DMS 273 (cell line): ENCODE measurements around the gene FUT7.
"Not testable (repeated sequence)": the region's sequence is repeated elsewhere in the genome, so short reads cannot be mapped to it uniquely, and the experiment has no call there.

Experiments used
- DNase-seq: peaks from one replicate; lab custom pipeline; 2025; ENCODE audit not compliant: unreplicated experiment; lab: John Stamatoyannopoulos, UW

The FUT7 gene

DNA sequence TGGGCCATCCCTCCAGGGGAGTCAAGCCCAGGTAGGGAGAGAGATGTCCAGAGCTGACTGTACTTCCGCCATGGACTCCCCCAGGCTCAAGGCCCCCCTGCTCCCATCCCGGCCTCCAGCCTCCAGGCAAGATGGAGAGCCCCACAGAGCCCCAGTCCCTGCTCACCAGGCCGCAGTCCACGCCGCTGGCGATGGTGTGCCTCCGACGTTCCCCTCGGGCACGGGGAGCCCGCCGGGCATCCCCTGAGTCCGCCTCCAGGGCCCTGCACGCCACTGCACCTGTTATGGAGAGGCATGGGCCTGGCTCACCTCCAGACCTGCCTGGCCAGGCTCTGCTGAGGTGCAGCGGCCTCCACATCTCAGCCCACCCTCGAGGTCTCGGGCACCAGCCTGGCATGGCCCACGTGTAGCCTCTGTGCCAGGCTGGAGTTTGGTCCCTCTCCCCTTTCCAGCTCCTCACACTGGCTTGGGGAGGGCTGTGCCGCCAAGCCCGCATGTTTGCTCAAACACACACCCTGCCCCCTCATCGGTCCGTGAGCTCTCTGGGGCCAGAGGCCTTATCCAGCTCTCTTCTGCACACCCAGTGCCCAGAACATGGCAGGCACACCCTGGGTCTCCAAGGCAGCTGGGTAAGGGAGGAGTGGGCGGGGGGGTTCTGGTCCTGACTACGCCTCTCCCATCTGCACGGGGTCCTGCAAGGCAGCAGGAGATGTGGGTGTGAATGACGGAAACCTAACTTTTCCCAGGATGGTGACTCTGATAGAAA lies 34.4 kb upstream of the FUT7 start:
- no peak for DNase-seq

DNA sequence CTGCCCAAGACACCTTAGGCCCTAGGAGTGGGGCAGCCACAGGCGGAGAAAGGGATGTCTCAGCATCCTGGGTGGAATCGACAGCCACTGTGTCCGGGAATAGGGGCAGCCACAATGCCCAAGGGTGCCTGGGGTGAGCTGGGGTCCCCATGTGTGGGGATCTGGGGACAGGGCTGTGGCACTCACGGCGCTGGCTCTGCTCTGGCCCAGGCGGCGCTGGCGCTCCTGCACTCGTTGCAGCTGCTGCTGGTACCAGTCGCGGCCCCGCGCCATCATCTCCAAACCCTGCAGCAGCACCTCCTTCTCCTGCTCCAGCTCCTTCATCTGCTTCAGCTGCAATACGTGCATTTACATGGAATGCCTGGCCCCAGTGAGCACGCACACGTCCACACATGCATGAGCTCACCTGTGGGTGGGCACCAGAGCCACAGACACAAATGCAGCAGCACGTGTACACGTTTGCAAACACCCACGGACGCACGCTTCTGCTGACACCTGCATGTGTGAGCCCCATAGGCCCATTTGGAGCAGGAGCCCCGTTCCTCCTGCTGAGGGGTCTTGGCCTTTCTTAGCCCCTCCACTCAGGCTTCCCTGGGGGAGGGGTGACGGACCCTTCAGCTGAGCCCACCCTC lies 33.6 kb upstream of the FUT7 start:
- no peak for DNase-seq

DNA sequence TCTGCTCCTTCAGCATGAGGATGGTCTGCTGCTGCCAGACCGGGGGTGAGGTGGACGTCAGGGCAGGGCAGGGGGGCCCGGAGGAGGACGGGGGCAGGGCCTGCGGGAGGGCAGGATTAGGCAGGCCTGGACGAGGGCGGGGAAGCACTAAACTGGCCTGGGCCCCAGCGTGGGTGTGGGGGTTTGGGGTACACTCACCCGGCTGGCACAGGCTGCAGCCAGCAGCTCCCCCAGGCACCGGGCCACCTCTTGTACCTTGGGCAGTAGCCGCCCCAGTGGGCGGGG lies 32.9 kb upstream of the FUT7 start:
- DNase-seq = no peak

DNA sequence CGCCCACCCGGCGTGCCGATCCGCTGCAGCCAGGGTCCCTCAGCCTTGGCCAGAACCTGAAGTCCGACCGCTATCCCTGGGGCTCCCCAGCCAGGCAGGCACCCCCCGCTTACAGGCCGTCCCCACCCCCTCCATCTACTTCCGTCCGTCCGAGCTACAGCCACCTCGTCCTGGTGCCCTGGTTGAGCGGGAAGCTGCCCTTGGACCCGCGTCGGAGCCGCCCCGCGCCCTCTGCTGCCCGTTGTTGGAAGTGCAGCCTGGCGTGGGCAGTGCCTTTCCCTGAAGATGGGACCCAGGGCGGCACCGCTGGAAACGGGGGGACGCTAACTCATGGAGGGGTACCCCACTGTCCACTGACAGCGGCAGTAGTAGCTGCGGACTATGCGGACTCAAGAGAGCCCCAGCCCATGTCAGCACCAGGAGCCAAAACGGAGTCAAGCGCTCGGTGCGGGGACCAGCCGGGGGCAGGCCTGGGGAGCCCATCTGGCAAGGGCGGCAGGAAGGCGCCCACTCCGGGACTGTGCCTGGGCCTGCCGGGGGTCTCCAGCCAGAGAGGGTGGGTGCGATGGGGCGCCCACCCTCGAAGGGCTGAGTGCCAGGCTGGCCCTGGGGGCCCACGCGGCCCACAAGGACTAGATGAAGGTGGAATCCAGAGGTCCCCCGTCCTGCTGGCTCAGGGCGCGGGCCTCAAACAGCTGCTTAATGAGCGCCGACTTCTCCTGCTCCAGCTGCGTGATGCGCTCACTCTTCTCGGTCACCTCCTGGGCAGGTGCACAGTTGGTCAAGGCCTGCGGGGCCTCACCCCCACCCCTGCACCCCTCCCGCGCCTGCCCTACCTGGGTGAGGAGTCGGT lies 32.4 kb upstream of the FUT7 start:
- peak; percentile 73 for DNase-seq

DNA sequence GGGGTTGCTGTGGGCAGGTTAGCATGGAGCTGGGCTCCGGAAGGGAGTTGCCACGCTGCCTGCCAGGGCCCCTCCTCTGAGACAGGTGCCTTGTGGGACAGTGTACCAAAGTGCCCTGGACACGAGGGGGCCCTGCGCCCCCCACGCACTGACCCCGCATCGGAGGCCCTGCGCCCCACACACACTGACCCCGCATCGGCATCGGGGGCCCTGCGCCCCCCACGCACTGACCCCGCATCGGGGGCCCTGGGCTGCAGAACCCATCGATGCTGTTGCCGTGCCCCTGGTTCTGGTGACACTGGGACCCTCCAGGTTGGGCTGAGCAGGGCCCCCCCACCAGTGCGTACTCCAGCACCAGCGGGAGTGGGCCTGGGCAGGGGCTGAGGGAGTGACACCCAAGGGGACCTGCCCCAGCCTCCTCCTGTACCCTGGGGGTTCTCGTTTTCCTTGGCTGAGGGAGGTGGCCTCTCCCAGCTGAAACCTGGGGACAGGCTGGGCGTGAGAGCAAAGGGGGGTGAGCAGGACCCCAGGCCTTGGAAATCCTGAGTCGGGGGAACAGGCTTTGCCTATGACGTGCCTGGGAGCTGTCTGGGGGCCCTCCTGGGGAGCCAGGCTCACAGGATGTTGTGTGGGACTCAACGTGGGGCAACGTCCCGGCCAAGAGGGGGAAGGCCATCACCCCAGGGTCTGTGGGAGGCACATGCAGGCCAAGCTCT lies 31.6 kb upstream of the FUT7 start:
- no peak for DNase-seq

DNA sequence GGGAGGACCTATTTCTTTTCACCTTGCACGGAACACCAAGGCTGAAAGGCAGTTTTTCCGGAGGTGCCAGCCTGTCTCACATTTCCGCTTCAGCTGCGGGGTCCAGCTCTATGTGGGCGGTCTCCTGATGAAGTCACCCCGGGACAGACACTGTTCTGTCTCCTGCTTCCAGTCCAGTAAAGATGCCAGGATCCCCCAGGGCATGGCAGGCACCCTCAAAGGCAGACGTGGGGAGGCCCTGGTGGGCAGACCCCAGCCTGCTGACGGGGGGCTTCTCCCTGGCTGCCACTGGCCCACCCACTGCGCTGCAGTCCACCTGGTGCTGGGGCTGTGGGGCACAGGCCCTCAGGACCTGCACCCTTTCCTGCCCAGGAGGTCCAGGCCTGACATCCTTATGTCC lies 30.9 kb upstream of the FUT7 start:
- not testable (repeated sequence) for DNase-seq

DNA sequence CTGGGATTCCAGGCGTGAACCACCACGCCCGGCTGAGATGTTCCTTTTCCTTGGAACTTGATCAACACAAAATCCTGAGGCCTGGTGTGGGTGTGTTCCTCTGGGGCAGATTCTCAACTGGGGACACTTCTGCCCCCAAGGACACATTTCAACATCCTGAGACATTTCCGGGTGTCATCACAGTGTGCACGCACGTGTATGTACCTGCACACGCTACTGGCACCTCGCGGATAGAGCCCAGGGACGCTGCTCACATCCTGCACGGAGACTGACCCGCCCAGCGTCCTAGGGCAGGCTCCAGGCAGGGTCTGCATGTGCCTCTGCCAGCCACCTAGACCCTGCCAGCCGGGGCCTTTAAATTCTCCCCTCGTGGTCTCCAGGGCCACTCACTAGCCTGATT lies 30.5 kb upstream of the FUT7 start:
- DNase-seq = no peak

DNA sequence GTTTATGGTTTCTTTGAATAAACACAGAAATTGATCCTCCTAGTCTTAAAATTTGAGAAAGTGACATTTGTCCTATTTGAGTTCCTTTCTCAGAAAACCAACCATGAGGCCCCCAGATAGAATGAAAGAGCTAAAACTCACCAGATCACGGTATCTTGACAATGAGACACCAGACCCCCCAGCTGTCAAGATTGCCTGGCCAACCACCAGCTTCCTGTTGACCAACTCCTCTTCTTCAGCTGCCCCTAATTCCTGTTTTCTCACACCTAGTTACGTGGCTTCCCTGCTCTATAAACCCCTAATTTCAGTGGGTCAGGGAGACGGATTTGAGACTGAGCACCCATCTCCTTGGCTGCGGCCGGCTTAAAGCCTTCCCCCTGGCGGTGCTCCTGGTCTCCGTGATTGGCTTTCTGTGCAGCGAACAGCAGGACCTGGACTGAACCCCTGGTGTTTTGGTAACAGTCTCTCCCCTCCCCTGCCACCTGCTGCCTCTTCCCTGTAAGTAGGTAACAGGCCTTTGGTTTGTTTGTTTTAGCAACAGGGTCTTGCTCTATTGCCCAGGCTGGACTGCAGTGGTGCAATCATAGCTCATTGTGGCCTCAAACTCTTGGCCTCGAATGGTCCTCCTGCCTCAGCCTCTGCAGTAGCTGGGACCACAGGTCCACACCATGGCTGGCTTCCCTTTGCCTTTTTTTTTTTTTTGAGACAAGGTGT lies 26.8 kb upstream of the FUT7 start:
- DNase-seq = peak; percentile 70

DNA sequence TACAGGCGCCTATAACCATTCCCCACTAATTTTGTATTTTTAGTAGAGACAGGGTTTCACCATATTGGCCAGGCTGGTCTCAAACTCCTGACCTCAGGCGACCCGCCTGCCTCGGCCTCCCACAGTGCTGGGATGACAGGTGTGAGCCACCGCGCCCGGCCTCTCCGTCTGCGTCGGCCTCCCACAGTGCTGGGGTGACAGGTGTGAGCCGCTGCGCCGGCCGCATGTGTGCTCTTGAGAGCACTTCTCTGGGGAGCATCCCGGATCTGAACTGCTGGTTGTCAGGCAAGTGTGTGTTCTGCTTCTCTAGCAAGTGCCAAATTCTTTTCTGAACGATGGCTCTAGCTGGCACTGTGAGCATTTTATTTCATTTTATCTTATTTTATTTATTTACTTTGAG lies 25.7 kb upstream of the FUT7 start:
- peak; percentile 73 for DNase-seq

DNA sequence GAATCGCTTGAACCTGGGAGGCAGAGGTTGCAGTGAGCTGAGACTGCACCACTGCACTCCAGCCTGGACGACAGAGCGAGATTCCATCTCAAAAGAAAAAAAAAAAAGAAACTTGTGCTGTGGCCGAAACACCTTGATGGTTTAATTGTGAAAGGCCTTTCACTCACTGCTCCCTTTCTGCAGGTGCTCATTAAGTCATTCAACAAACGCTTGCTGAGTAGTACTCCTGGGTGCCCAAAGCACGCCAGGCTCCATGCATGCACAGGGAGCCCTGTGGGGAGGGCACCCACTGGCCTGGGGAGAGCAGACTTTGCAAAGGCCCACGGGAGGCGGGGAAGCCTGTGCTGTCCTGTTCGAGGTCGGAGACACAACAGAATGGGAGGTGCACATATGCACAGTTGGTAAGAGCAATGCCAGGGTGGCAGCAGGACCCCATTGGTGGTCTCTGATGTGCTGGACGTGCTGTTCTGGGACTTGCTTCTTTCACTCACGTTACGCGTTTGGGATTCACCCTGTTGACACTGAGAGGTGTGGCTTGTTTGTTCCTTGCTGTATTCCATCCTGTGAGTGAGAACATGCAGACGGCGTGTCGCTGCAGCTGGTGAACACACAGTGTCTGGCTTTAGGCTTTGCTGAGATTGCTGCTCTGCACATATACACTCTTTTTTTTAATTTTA lies 25.0 kb upstream of the FUT7 start:
- no peak for DNase-seq

DNA sequence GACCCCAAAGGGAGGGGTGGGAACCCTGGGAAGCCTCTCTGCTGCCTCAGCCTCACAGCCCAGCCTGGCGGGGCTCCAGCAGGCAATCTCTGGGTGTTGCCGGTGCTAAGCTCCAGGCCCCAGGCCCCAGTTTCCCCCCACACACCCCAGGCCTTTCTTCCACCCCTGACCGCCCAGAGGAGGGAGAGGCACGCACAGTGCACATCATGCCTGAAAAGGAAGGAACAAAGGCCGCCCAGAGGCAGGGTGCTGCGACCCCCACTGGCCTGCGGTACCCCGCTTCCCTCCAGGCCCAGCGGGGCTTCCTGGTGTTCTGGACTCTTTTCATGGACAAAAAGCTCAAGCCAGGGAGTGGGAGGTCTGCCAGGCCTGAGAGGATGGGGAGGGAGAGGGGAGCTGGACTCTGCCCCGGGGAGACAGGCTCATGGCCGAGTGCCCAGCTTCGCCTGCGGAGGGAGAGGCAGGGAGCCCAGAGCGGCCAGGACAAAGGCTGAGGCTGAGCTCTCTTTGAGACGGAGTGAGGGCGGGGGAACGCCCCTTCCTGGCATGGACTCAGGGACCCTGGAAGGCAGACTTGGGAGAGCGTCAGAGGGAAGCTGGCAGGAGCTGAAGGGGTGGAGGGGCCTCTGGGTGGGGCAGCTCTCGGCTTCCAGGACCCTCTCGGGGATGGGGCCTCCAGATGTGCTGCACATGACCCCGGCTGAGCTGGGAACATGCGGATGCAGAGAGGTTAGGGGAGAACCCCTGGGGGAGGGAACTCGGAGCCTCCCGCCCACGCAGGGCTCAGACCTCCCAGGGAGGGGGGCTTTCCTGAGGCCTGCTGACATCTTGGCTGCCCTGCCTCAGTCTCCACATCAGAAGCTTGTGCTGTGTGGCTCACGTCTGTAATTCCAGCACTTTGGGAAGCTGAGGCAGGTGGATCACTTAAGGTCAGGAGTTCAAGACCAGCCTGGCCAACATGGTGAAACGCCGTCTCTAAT lies 23.8 kb upstream of the FUT7 start:
- DNase-seq = peak; percentile 74

DNA sequence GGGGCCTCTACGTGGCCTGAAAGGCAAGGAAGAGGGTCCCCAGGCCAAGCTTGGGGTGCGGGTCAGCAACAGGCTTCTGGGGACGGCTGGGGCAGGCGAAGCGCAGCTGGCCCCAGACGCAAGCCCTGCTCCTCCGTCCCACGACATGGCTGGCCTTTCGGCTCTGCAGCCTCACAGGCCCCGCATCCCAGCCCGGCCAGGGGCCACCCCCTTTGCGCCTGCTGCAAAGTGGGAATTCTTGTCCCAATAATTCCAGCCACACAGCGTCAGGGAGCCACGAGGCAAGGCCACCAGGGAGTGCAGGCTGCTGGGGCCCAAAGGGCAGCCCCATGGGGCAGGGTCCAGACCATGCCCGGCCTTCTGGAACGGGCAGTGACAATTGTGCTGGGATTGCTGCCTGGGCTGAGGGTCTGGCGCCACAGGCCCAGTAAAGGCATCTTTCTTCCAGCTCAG lies 23.1 kb upstream of the FUT7 start:
- no peak for DNase-seq

DNA sequence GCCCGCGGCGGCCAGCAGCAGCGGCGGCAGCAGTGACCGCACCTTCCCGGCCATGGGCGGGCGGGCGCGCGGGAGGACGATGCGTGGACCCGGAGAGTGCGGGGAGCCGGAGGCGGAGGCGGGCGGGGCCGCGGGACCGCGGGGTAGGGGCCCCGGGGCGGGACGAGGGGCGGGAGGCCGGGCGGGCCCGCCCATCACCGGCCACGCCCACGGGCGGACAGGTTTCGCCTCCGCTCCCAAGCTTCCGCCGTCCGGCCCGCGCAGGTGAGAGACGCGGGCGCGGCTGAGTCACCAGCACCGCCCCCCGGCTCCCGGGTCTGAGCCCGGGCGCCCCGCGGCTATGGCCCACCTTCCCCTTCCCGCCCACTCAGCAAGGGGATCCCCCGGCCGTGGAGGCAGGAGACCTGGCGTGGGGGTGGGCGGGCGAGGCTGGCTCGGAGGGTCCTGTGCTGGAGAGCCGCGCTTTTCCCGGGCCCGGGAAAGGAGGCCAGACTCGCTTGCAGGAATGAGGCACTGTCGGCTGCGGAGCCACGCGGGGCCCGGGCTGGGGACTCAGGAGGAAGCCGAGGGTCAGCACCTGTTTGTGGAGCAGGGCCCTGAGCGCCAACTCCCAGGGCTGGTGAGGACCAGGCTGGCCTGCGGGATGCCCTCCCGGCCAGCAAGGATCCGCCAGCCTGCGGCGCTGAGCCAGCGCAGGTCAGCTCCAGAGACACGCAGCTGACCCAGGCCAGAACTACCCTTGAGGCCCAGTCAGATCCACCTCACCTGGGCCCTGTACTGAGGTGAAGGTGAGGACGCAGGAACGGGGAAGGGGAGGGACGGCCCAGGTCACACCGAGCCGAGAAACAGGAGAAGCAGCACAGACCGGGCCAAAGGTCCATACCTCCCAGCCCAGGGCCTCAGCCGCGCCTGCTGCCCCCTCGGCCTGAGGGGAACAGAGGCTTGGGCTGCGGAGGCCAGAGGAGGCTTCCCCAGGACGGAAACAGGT lies 22.4 kb upstream of the FUT7 start, which contains the start of gene ENTPD2:
ENTPD2 (minus strand) TSS at position 118 of the 988 bp plus-strand sequence; CDS start at position 54, 64 bp downstream.
- no peak for DNase-seq

DNA sequence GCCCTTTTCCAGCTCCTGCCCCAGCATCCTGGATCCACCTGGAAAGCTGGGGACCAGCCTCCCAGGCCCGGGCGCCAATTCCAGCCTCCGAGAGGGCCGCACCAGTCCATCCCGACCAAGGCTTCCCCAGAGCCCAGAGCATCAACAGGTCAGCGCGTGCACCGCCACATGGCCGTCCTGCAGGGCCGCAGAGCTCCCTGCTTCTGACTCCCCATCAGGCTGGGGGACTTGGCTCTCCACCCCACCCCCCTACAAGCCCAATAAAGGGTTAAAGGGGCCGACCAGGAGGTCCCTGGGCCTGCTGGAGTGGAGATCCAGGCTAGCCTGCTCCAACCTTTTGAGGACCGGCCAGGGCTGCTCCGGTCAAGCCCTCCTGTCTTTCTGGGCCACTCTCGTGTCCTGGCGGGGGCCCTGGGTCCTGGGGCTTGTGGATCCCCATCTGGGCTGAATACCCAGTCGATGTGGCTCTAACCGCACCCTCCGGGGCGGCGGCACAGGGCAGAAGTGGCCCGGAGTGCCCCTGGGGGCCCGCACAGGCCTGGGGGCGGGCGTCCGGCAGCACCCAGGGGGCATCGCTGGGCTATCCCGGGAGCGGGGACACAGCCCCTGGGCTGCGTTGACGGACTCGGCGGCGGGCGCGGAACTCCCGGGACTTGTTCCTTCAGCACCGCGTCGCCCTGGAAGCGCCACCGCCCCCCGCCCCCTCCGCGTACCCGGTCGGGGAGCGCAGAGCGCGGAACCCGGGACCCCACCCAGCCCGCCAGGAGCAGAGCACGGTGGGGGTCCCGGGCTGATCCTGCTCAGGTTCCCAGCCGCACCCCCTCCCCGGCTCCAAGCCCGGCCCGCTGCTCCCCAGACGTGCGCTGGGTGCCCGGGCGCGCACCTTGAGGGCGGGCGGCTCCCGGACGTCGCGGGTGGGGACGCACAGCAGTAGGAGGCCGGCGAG lies 21.4 kb upstream of the FUT7 start:
- no peak for DNase-seq

DNA sequence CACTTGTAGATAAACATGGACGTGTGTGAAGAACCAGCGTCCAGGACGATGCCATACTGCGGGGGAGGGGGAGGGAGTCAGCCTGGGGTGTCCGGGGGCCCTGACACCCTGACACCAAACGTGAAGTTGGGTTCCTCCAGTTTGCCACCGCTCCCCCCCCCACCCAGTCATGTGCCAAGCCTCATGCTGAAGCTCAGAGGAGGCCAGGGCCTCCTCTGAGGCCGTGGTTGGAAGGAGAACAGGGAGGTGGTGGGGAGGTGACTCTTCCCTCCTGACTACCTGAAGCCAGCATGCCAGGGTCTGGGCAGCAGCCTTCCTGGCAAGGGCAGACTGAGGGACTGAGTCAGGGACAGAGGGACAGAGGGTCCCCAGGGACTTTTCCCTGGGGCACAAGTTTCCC lies 20.4 kb upstream of the FUT7 start:
- no peak for DNase-seq

DNA sequence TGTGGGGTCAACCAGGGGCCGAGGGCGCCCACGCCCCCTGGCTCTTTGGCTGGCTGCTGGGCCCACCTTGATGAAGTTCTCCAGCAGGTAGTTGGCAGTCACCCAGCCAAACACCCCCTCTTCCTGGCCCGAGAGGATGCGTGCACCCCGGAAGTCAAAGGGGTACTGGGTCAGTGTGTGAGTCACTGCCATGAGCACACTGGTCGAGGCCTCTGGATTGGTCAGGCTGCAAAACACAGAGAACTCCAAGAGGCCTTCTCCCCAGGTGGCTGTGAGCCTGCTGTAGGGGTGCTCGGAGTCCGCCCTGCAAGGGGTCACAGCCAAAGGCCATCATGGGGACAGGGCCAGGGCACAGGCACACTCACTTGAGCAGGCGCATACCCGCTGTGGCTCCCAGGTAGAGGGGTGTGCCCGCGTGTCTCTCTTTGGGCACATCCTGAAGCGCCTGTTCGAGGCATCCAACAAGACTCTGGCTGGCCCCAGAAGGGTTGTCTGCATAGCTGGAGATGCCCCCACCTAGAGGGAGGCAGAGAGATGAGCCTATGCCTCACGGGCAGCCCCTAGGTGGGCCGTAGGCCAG lies 19.3 kb upstream of the FUT7 start:
- DNase-seq = no peak
